Measurements from ENCODE around the gene FCHO1. TPM values are rescaled to one million over a fixed set of nuclear protein-coding genes. Genes with fewer than 3 reads are reported as not detected.

Gene FCHO1
- total and polyA plus RNA-seq, 8 donors, result 0.43 to 2.5 (median 1.4) TPM

- Histone ChIP-seq H3K4me3 (no peak overlapping the region), H3K27me3 (no peaks in the 10 kb centered on the region), H3K27ac (no peak overlapping the region), H3K9me3 (no peaks in the 10 kb centered on the region), H3K36me3 (peaks cover 4 to 48% (median 17%) of the 10 kb centered on the region in 3 donors), H3K4me1 (peaks cover 2 to 5% (median 4%) of the 10 kb centered on the region in 3 donors)
- intact Hi-C loops (cut with DNase I), result no loop called here
- DNase-seq, result no peak
- FAIRE-seq, result no peak
- no peak for TF ChIP-seq CTCF (IDR thresholded peaks at IDR 0.05)
- WGBS, 2 donors, result 86 to 89% methylated on average over 19 to 21 of the region's 21 CpGs
- no peak for ATAC-seq
Observed at GRCh38 chr19:17725422-17726078, 25.7 kb upstream of the FCHO1 start.

- no peak overlapping the region for H3K4me3 ChIP-seq
- no peak for TF ChIP-seq CTCF (IDR thresholded peaks at IDR 0.05)
- no peak overlapping the region for H3K27ac ChIP-seq
- FAIRE-seq (no peak), DNase-seq (no peak), ATAC-seq (no peak)
- 94% methylated on average over 46 to 59 of the region's 59 CpGs for WGBS, 2 donors
- H3K9me3 ChIP-seq, result no peaks in the 10 kb centered on the region
- H3K27me3 ChIP-seq, result no peaks in the 10 kb centered on the region
- H3K4me1 ChIP-seq, result no peaks in the 10 kb centered on the region
- peaks cover 4 to 48% (median 17%) of the 10 kb centered on the region in 3 donors for H3K36me3 ChIP-seq
- intact Hi-C loops (cut with DNase I), result no loop called here
Observed at GRCh38 chr19:17726136-17726741, 25.0 kb upstream of the FCHO1 start.

- no peak for FAIRE-seq
- intact Hi-C loops (cut with DNase I), result no loop called here
- DNase-seq, result peak in 2 of 6 donors; percentile 30 to 69
- H3K27ac ChIP-seq, result no peak overlapping the region
- H3K4me3 ChIP-seq, result no peak overlapping the region
- ATAC-seq, result peak in 1 of 4 donors; percentile 20
- no peak for TF ChIP-seq CTCF (IDR thresholded peaks at IDR 0.05)
- H3K4me1 ChIP-seq, result no peaks in the 10 kb centered on the region
- peaks cover 4 to 48% (median 17%) of the 10 kb centered on the region in 3 donors for H3K36me3 ChIP-seq
- H3K27me3 ChIP-seq, result no peaks in the 10 kb centered on the region
- 91 to 93% methylated on average over 61 to 62 of the region's 62 CpGs for WGBS, 2 donors
- H3K9me3 ChIP-seq, result no peaks in the 10 kb centered on the region
Observed at GRCh38 chr19:17726964-17727773, 24.1 kb upstream of the FCHO1 start.

GRCh38 chr19:17727843-17728242 is 23.4 kb upstream of the FCHO1 start:
- no peak for TF ChIP-seq CTCF (IDR thresholded peaks at IDR 0.05)
- peak in 1 of 6 donors; percentile 71 for DNase-seq
- intact Hi-C loops (cut with DNase I), result no loop called here
- Histone ChIP-seq H3K9me3 (no peaks in the 10 kb centered on the region), H3K27me3 (no peaks in the 10 kb centered on the region), H3K4me1 (no peaks in the 10 kb centered on the region), H3K36me3 (peaks cover 4 to 48% (median 17%) of the 10 kb centered on the region in 3 donors), H3K27ac (no peak overlapping the region), H3K4me3 (no peak overlapping the region)
- 94 to 95% methylated on average over 19 of the region's 19 CpGs for WGBS, 2 donors
- no peak for ATAC-seq
- FAIRE-seq, result no peak

All from pancreas (tissue), 10 donors.